CD14-positive monocyte (primary cell): ENCODE data around the gene ZBTB7C. TPM values are rescaled to one million over a fixed set of nuclear protein-coding genes. Genes with fewer than 3 reads are reported as not detected.

ENCODE experiments used
- DNase-seq, 3 donors: peaks; one replicate each; pipeline ENCODE4 v3.0.0-alpha.2; 2011 to 2022
- H2AFZ ChIP-seq: 2 replicates; pipeline ENCODE4 v1.6.0; 2012; ENCODE audit warnings: mild to moderate bottlenecking, low read depth, low read length, inconsistent platforms; ENCODE audit not compliant: insufficient read depth, poor library complexity, severe bottlenecking
- H3K27ac ChIP-seq, 2 donors: 1 replicate in 1 of 2; 2 replicates in 1 of 2; pipeline ENCODE4 v1.5.1; 2012 to 2013; ENCODE audit warnings: low read length in 2 of 2, control low read depth in 1 of 2, inconsistent platforms in 1 of 2, low read depth in 1 of 2, mild to moderate bottlenecking in 1 of 2
- H3K27me3 ChIP-seq, 2 donors: one replicate each; pipeline versions ENCODE4 v1.6.0 to v1.6.1; 2011 to 2013; ENCODE audit warnings: low read length in 2 of 2; ENCODE audit not compliant: control insufficient read depth in 2 of 2, insufficient read depth in 2 of 2
- H3K36me3 ChIP-seq, 2 donors: replicated peaks in 1 of 2; 1 replicate in 1 of 2; 2 replicates in 1 of 2; pipeline versions ENCODE4 v1.5.1 to v1.6.1; 2012 to 2013; ENCODE audit warnings: low read length in 2 of 2, control low read depth in 1 of 2, inconsistent platforms in 1 of 2, mild to moderate bottlenecking in 1 of 2; ENCODE audit not compliant: insufficient read depth in 2 of 2, control insufficient read depth in 1 of 2
- H3K4me1 ChIP-seq, 2 donors: 1 replicate in 1 of 2; 2 replicates in 1 of 2; pipeline versions ENCODE4 v1.5.1 to v1.6.1; 2012 to 2013; ENCODE audit warnings: low read length in 2 of 2, control low read depth in 1 of 2, inconsistent platforms in 1 of 2, mild to moderate bottlenecking in 1 of 2, moderate library complexity in 1 of 2; ENCODE audit not compliant: insufficient read depth in 2 of 2, control insufficient read depth in 1 of 2
- H3K4me2 ChIP-seq: replicated peaks from 2 replicates; pipeline ENCODE3; 2012; ENCODE audit warnings: low read length, moderate library complexity, mild to moderate bottlenecking; ENCODE audit not compliant: poor library complexity, severe bottlenecking; ENCODE audit errors: extremely low read depth
- H3K4me3 ChIP-seq, 3 experiments: fragments of 200-600 bp in 1 of 3; sonication (generic) in 1 of 3; replicated peaks in 1 of 3; 1 replicate in 2 of 3; 2 replicates in 1 of 3; pipeline ENCODE4 v1.5.1; 2011 to 2013; ENCODE audit warnings: low read length in 3 of 3, mild to moderate bottlenecking in 3 of 3, control low read depth in 2 of 3, low read depth in 2 of 3, inconsistent platforms in 1 of 3, moderate library complexity in 1 of 3
- H3K79me2 ChIP-seq: 2 replicates; pipeline ENCODE4 v1.6.0; 2012; ENCODE audit warnings: mild to moderate bottlenecking, control low read depth, inconsistent platforms, low read length, moderate library complexity; ENCODE audit not compliant: insufficient read depth
- H3K9ac ChIP-seq: 2 replicates; pipeline ENCODE4 v1.6.0; 2017; ENCODE audit warnings: low read length, mild to moderate bottlenecking; ENCODE audit not compliant: insufficient read depth, poor library complexity, severe bottlenecking
- H3K9me3 ChIP-seq, 2 donors: replicated peaks in 1 of 2; 1 replicate in 1 of 2; 2 replicates in 1 of 2; pipeline versions ENCODE4 v1.5.1 to v1.6.1; 2012 to 2013; ENCODE audit warnings: low read length in 2 of 2, control low read depth in 1 of 2; ENCODE audit not compliant: control insufficient read depth in 1 of 2, insufficient read depth in 1 of 2
- H4K20me1 ChIP-seq: 2 replicates; pipeline ENCODE4 v1.6.0; 2012; ENCODE audit warnings: mild to moderate bottlenecking, low read length, control low read depth, moderate library complexity; ENCODE audit not compliant: insufficient read depth
- H3K27ac Mint-ChIP-seq, 7 donors: one replicate each; pipeline ENCODE4 v1.8.0; 2020; ENCODE audit warnings: mild to moderate bottlenecking in 7 of 7, mixed read lengths in 7 of 7, moderate library complexity in 6 of 7, inconsistent platforms in 2 of 7
- H3K27me3 Mint-ChIP-seq, 3 donors: one replicate each; pipeline ENCODE4 v1.8.0; 2021 to 2022; ENCODE audit warnings: low read depth in 3 of 3, mild to moderate bottlenecking in 3 of 3, mixed read lengths in 3 of 3, moderate library complexity in 3 of 3, inconsistent platforms in 1 of 3
- H3K36me3 Mint-ChIP-seq, 2 donors: one replicate each; pipeline ENCODE4 v1.8.0; 2020; ENCODE audit warnings: mixed read lengths in 2 of 2, inconsistent platforms in 1 of 2, mild to moderate bottlenecking in 1 of 2
- H3K4me1 Mint-ChIP-seq: one replicate; pipeline ENCODE4 v1.8.0; 2020; ENCODE audit warnings: mild to moderate bottlenecking, mixed read lengths
- H3K4me3 Mint-ChIP-seq, 2 donors: one replicate each; pipeline ENCODE4 v1.8.0; 2020; ENCODE audit warnings: mild to moderate bottlenecking in 2 of 2, mixed read lengths in 2 of 2, moderate library complexity in 1 of 2
- H3K9me3 Mint-ChIP-seq, 7 donors: one replicate each; pipeline ENCODE4 v1.8.0; 2020 to 2022; ENCODE audit warnings: mixed read lengths in 7 of 7, mild to moderate bottlenecking in 6 of 7, moderate library complexity in 6 of 7, inconsistent platforms in 2 of 7
- CTCF ChIP-seq: fragments of 200-600 bp; IDR thresholded peaks from one replicate; pipeline ENCODE4 v1.8.0; 2022; ENCODE audit warnings: antibody characterized with exemption, mild to moderate bottlenecking
- WGBS: methylation state at CpG from one replicate; pipeline ENCODE4 v1.1.5; 2013; ENCODE audit warnings: missing lambda C conversion rate; ENCODE audit not compliant: insufficient coverage; 5-methylcytosine and 5-hydroxymethylcytosine counted together
- intact Hi-C, 2 donors: fragments of 100-400 bp; cut with micrococcal nuclease; formaldehyde crosslinking; loops; one replicate each; pipeline versions ENCODE4 v1.15.0 to v1.15.1; 2023
- polyA plus RNA-seq, 3 donors: library from polyadenylated mRNA; depleted of rRNA in 1 of 3; unstranded in 2 of 3; stranded (reverse) in 1 of 3; fragments of 300-500 nt in 2 of 3; fragments of >200 nt in 1 of 3; fragmentation: Illumina TruSeq in 2 of 3; gene quantifications; 1 replicate in 2 of 3; 2 replicates in 1 of 3; pipeline ENCODE4 v1.2.3, GENCODE V29; 2012 to 2021

Gene ZBTB7C
- polyA plus RNA-seq, 3 donors, result 0.03 to 0.09 TPM; not detected in 1

- no peaks in the 10 kb centered on the region for H4K20me1 ChIP-seq
- Mint-ChIP-seq H3K36me3 (no peaks in the 10 kb centered on the region), H3K4me1 (peaks cover 12% of the 10 kb centered on the region), H3K4me3 (no peak overlapping the region), H3K9me3 (peaks cover 0 to 2% (median 0%) of the 10 kb centered on the region in 7 donors), H3K27ac (no peak overlapping the region), H3K27me3 (peaks cover 2 to 8% (median 3%) of the 10 kb centered on the region in 3 donors)
- no peak for DNase-seq
- no peak for TF ChIP-seq CTCF
- no peak overlapping the region for H3K4me3 ChIP-seq
- intact Hi-C loops, result no loop called here
- no peaks in the 10 kb centered on the region for H3K36me3 ChIP-seq
- no peaks in the 10 kb centered on the region for H3K9me3 ChIP-seq
- H3K4me1 ChIP-seq, result peaks cover 8 to 10% of the 10 kb centered on the region in 2 donors
- no peak overlapping the region for H2AFZ ChIP-seq
- 96% methylated on average over 6 of the region's 6 CpGs for WGBS
- no peak overlapping the region for H3K9ac ChIP-seq
- no peak overlapping the region for H3K27ac ChIP-seq
- H3K4me2 ChIP-seq, result no peak overlapping the region
- no peaks in the 10 kb centered on the region for H3K27me3 ChIP-seq
- H3K79me2 ChIP-seq, result no peaks in the 10 kb centered on the region
Observed at GRCh38 chr18:48084858-48085257, 324.3 kb downstream of the ZBTB7C start.

GRCh38 chr18:48084041-48084757 is 325.0 kb downstream of the ZBTB7C start:
- 92% methylated on average over 7 of the region's 13 CpGs for WGBS
- Histone ChIP-seq H3K27me3 (no peaks in the 10 kb centered on the region), H3K4me2 (no peak overlapping the region), H3K27ac (no peak overlapping the region), H3K79me2 (no peaks in the 10 kb centered on the region), H3K9ac (no peak overlapping the region), H3K36me3 (no peaks in the 10 kb centered on the region), H4K20me1 (no peaks in the 10 kb centered on the region), H2AFZ (no peak overlapping the region), H3K4me1 (peaks cover 8% of the 10 kb centered on the region in 2 donors), H3K4me3 (no peak overlapping the region), H3K9me3 (no peaks in the 10 kb centered on the region)
- Mint-ChIP-seq H3K36me3 (no peaks in the 10 kb centered on the region), H3K4me1 (peaks cover 12% of the 10 kb centered on the region), H3K27ac (no peak overlapping the region), H3K9me3 (peaks cover 0 to 2% (median 0%) of the 10 kb centered on the region in 7 donors), H3K27me3 (peaks cover 2 to 8% (median 3%) of the 10 kb centered on the region in 3 donors), H3K4me3 (no peak overlapping the region)
- intact Hi-C loops, result no loop called here
- TF ChIP-seq CTCF, result no peak
- no peak for DNase-seq
